H9 (cell line): ENCODE data around the gene IGF1R. TPM values are rescaled to one million over a fixed set of nuclear protein-coding genes. Genes with fewer than 3 reads are reported as not detected.
A peak's percentile ranks its signal among the peaks of the same experiment; 100 is the strongest.

Experiments
- DNase-seq: peaks from one replicate; pipeline ENCODE4 v3.0.0-alpha.2; 2017
- H2AFZ ChIP-seq: one replicate; pipeline ENCODE4 v1.6.1; 2013; ENCODE audit warnings: mild to moderate bottlenecking, low read length, control low read depth, moderate library complexity
- H2AK5ac ChIP-seq: 2 replicates; pipeline ENCODE4 v1.6.1; 2013; ENCODE audit warnings: low read length, control low read depth, mixed read lengths; ENCODE audit not compliant: insufficient read length
- H2BK120ac ChIP-seq: one replicate; pipeline ENCODE4 v1.6.1; 2013; ENCODE audit warnings: low read depth, mild to moderate bottlenecking, low read length, control low read depth, inconsistent platforms; ENCODE audit not compliant: poor library complexity, severe bottlenecking
- H2BK12ac ChIP-seq: 2 replicates; pipeline ENCODE4 v1.6.1; 2013; ENCODE audit warnings: low read length, control low read depth, mixed read lengths, low read depth; ENCODE audit not compliant: insufficient read length
- H2BK15ac ChIP-seq: 2 replicates; pipeline ENCODE4 v1.6.1; 2013; ENCODE audit warnings: low read depth, low read length, control low read depth
- H2BK20ac ChIP-seq: one replicate; pipeline ENCODE4 v1.6.1; 2013; ENCODE audit warnings: low read depth, mild to moderate bottlenecking, low read length, control low read depth, inconsistent platforms; ENCODE audit not compliant: poor library complexity, severe bottlenecking
- H2BK5ac ChIP-seq: 2 replicates; pipeline ENCODE4 v1.6.1; 2013; ENCODE audit warnings: low read length, control low read depth, mixed read lengths; ENCODE audit not compliant: insufficient read length
- H3K14ac ChIP-seq: 2 replicates; pipeline ENCODE4 v1.6.1; 2013; ENCODE audit warnings: low read length, control low read depth; ENCODE audit not compliant: insufficient read depth
- H3K18ac ChIP-seq: 2 replicates; pipeline ENCODE4 v1.6.1; 2013; ENCODE audit warnings: low read depth, mild to moderate bottlenecking, mixed read lengths, low read length, control low read depth; ENCODE audit not compliant: insufficient read length
- H3K23ac ChIP-seq: 2 replicates; pipeline ENCODE4 v1.6.1; 2013; ENCODE audit warnings: low read length, control low read depth, mixed read lengths, low read depth; ENCODE audit not compliant: insufficient read length
- H3K23me2 ChIP-seq: 2 replicates; pipeline ENCODE4 v1.6.1; 2013; ENCODE audit warnings: low read depth, mild to moderate bottlenecking, mixed read lengths, low read length, control low read depth; ENCODE audit not compliant: insufficient read length, poor library complexity, severe bottlenecking
- H3K27ac ChIP-seq: 2 replicates; pipeline ENCODE4 v1.5.1; 2013; ENCODE audit warnings: low read length, control low read depth, mixed read lengths, low read depth; ENCODE audit not compliant: insufficient read length
- H3K27me3 ChIP-seq: 2 replicates; pipeline ENCODE4 v1.6.1; 2013; ENCODE audit warnings: low read length, control low read depth, inconsistent platforms; ENCODE audit not compliant: insufficient read depth
- H3K4ac ChIP-seq: 2 replicates; pipeline ENCODE4 v1.6.1; 2013; ENCODE audit warnings: low read depth, mild to moderate bottlenecking, control low read depth, inconsistent platforms, low read length, moderate library complexity
- H3K4me1 ChIP-seq: 2 replicates; pipeline ENCODE4 v1.6.1; 2013; ENCODE audit warnings: low read length, control low read depth, inconsistent platforms; ENCODE audit not compliant: insufficient read depth
- H3K4me2 ChIP-seq: 2 replicates; pipeline ENCODE4 v1.6.1; 2013; ENCODE audit warnings: low read length, control low read depth, mixed read lengths; ENCODE audit not compliant: insufficient read length, insufficient read depth
- H3K56ac ChIP-seq: 2 replicates; pipeline ENCODE4 v1.6.1; 2013; ENCODE audit warnings: low read depth, mild to moderate bottlenecking, mixed read lengths, low read length, control low read depth; ENCODE audit not compliant: insufficient read length
- H3K79me1 ChIP-seq: 2 replicates; pipeline ENCODE4 v1.6.1; 2013; ENCODE audit warnings: low read depth, mild to moderate bottlenecking, moderate library complexity, low read length, control low read depth, inconsistent platforms; ENCODE audit not compliant: insufficient read depth, poor library complexity, severe bottlenecking
- H3K79me2 ChIP-seq: 2 replicates; pipeline ENCODE4 v1.6.1; 2013; ENCODE audit warnings: low read length, control low read depth, inconsistent platforms; ENCODE audit not compliant: insufficient read depth
- H3K9ac ChIP-seq: 2 replicates; pipeline ENCODE4 v1.6.1; 2013; ENCODE audit warnings: low read length, control low read depth, mixed read lengths; ENCODE audit not compliant: insufficient read length; ENCODE audit errors: extremely low read depth
- H3K9me3 ChIP-seq: one replicate; pipeline ENCODE4 v1.6.1; 2013; ENCODE audit warnings: low read depth, low read length, inconsistent platforms; ENCODE audit not compliant: control insufficient read depth
- H3T11ph ChIP-seq: one replicate; pipeline ENCODE4 v1.6.1; 2013; ENCODE audit warnings: mild to moderate bottlenecking, low read length, control low read depth, inconsistent platforms
- H4K20me1 ChIP-seq: one replicate; pipeline ENCODE4 v1.6.1; 2013; ENCODE audit not compliant: control insufficient read depth, insufficient read length, insufficient read depth
- H4K5ac ChIP-seq: 2 replicates; pipeline ENCODE4 v1.6.1; 2013; ENCODE audit warnings: low read depth, mild to moderate bottlenecking, mixed read lengths, low read length, control low read depth; ENCODE audit not compliant: insufficient read length
- H4K8ac ChIP-seq: replicated peaks from 2 replicates; pipeline ENCODE4 v1.6.1; 2013; ENCODE audit warnings: low read length, control low read depth, mixed read lengths, low read depth; ENCODE audit not compliant: insufficient read length
- H4K91ac ChIP-seq: 2 replicates; pipeline ENCODE4 v1.6.1; 2013; ENCODE audit warnings: low read depth, mild to moderate bottlenecking, moderate library complexity, mixed read lengths, low read length, control low read depth; ENCODE audit not compliant: insufficient read length
- H3K27ac Mint-ChIP-seq, 3 experiments: 2 replicates in 2 of 3; 3 replicates in 1 of 3; pipeline ENCODE4 v1.8.0; 2020 to 2021; ENCODE audit warnings: mixed read lengths in 3 of 3, mild to moderate bottlenecking in 1 of 3, moderate library complexity in 1 of 3
- H3K27me3 Mint-ChIP-seq: 2 replicates; pipeline ENCODE4 v1.8.0; 2021; ENCODE audit warnings: low read depth, mild to moderate bottlenecking, moderate library complexity, mixed read lengths
- H3K36me3 Mint-ChIP-seq, 3 experiments: 2 replicates in 2 of 3; 3 replicates in 1 of 3; pipeline ENCODE4 v1.8.0; 2020 to 2021; ENCODE audit warnings: low read depth in 3 of 3, mixed read lengths in 3 of 3; ENCODE audit not compliant: insufficient read depth in 1 of 3
- H3K4me1 Mint-ChIP-seq, 2 experiments: 2 replicates each; pipeline ENCODE4 v1.8.0; 2020; ENCODE audit warnings: mixed read lengths in 2 of 2
- H3K4me3 Mint-ChIP-seq, 2 experiments: 2 replicates in 1 of 2; 3 replicates in 1 of 2; pipeline ENCODE4 v1.8.0; 2020 to 2021; ENCODE audit warnings: mild to moderate bottlenecking in 2 of 2, mixed read lengths in 2 of 2, moderate library complexity in 1 of 2
- H3K9me3 Mint-ChIP-seq, 2 experiments: 2 replicates in 1 of 2; 3 replicates in 1 of 2; pipeline ENCODE4 v1.8.0; 2020; ENCODE audit warnings: mild to moderate bottlenecking in 2 of 2, mixed read lengths in 2 of 2, moderate library complexity in 1 of 2
- WGBS: extraction: QIAGEN DNeasy Blood & Tissue Kit; methylation state at CpG from one replicate; pipeline ENCODE4 v1.1.7; 2013; ENCODE audit warnings: missing lambda C conversion rate, low lambda C conversion rate, mixed read lengths; ENCODE audit not compliant: insufficient read length; ENCODE audit errors: extremely low coverage; 5-methylcytosine and 5-hydroxymethylcytosine counted together
- total RNA-seq: library from RNA; stranded (reverse); gene quantifications from 2 replicates; pipeline ENCODE4 v1.2.1, GENCODE V29; 2021
- TF ChIP-seq, protein P1 (sequence below): fragments of 200-600 bp; sonication (generic); conservative IDR thresholded peaks from 3 replicates; pipeline ENCODE4 v1.8.0; 2021; ENCODE audit warnings: antibody characterized with exemption, mild to moderate bottlenecking

IGF1R gene
- total RNA-seq, 1 experiment from 2014 or later, result 70.0 TPM

DNA sequence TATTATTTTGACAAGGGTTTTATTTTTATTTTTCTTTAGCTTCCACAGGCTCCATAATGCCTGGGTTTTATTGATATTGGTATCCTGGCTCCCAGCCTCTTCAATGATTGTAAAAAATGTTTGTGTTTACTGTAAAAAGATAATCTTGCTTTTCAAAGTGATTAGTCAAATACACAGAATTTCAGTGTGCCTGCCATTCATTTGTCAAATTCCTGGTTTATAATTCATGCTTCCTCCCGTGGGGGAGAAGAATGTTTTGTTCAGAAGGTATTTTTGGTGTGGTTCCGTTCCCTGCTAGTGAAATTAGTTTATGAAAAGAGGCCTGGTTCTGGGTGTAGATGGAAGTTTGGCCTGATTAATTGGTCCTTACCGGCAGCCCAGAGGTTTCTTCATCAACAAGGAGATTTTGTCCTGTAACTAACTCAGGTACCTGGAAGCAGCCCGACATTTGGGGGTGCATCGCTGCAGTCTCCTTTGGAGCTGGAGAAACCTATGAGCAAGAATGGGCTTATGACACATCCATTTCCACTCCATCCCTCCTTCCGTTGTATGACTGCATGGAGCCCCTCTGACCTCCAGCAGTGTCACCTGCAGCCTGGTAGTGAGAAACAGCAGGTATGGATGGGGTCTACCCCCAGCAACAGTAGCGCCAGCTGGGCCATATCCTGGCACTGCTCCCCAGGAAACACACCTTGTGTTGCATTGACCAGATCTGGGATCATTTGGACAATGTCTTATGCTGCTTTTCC, 257.8 kb downstream of the IGF1R start:
- Histone ChIP-seq H3T11ph (no peak overlapping the region), H3K23ac (no peak overlapping the region), H3K9ac (no peak overlapping the region), H3K4me1 (peaks cover 3% of the 10 kb centered on the region; the same call in 1 of the 2 replicates), H3K4me2 (no peak overlapping the region), H3K4ac (no peak overlapping the region), H3K79me2 (peaks cover 5% of the 10 kb centered on the region; the same call in 1 of the 2 replicates), H2BK15ac (no peak overlapping the region), H3K23me2 (no peaks in the 10 kb centered on the region), H3K9me3 (no peaks in the 10 kb centered on the region), H2AK5ac (no peak overlapping the region), H2AFZ (no peak overlapping the region), H2BK12ac (no peak overlapping the region), H2BK120ac (no peak overlapping the region), H3K27me3 (no peaks in the 10 kb centered on the region), H3K27ac (no peak overlapping the region), H4K8ac (no peak overlapping the region), H3K18ac (no peak overlapping the region), H2BK20ac (no peak overlapping the region), H4K91ac (no peak overlapping the region), H4K5ac (no peak overlapping the region), H3K14ac (no peak overlapping the region), H2BK5ac (no peak overlapping the region), H3K56ac (no peak overlapping the region), H3K79me1 (no peaks in the 10 kb centered on the region), H4K20me1 (no peaks in the 10 kb centered on the region)
- Mint-ChIP-seq H3K4me3 (no peak overlapping the region), H3K36me3 (peaks cover 11 to 44% (median 35%) of the 10 kb centered on the region in 3 experiments; a peak in 6 of 7 replicates), H3K4me1 (peaks cover 27 to 29% of the 10 kb centered on the region in 2 experiments), H3K27me3 (no peaks in the 10 kb centered on the region; the same call in 1 of the 2 replicates), H3K9me3 (no peaks in the 10 kb centered on the region), H3K27ac (peak overlapping the region in 1 of 3 experiments; percentile 12; a peak in 2 of 7 replicates)
- WGBS, result no CpG with 5 or more reads among the region's 7 CpGs
- no peak for DNase-seq
- TF ChIP-seq, protein P1, sequence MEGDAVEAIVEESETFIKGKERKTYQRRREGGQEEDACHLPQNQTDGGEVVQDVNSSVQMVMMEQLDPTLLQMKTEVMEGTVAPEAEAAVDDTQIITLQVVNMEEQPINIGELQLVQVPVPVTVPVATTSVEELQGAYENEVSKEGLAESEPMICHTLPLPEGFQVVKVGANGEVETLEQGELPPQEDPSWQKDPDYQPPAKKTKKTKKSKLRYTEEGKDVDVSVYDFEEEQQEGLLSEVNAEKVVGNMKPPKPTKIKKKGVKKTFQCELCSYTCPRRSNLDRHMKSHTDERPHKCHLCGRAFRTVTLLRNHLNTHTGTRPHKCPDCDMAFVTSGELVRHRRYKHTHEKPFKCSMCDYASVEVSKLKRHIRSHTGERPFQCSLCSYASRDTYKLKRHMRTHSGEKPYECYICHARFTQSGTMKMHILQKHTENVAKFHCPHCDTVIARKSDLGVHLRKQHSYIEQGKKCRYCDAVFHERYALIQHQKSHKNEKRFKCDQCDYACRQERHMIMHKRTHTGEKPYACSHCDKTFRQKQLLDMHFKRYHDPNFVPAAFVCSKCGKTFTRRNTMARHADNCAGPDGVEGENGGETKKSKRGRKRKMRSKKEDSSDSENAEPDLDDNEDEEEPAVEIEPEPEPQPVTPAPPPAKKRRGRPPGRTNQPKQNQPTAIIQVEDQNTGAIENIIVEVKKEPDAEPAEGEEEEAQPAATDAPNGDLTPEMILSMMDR, result no peak
